Adrenal gland (tissue), 12 donors: ENCODE data around the gene ABCC3. TPM values are rescaled to one million over a fixed set of nuclear protein-coding genes. Genes with fewer than 3 reads are reported as not detected.

Source experiments
- DNase-seq, 7 donors: peaks; one replicate each; pipeline ENCODE4 v3.0.0-alpha.2; 2019 to 2020
- H3K27ac ChIP-seq, 5 donors: fragments of 200-600 bp; sonication (generic) in 4 of 5; 1 replicate in 3 of 5; 2 replicates in 2 of 5; pipeline versions ENCODE4 v1.5.1 to v1.8.0; 2016 to 2020; ENCODE audit warnings: mild to moderate bottlenecking in 1 of 5
- H3K27me3 ChIP-seq: fragments of 200-600 bp; 2 replicates; pipeline ENCODE4 v1.8.0; 2021
- H3K36me3 ChIP-seq, 2 donors: fragments of 200-600 bp; replicated peaks in 1 of 2; 1 replicate in 1 of 2; 2 replicates in 1 of 2; pipeline versions ENCODE4 v1.5.1 to v1.8.0; 2018 to 2022
- H3K4me1 ChIP-seq, 2 donors: fragments of 200-600 bp; replicated peaks in 1 of 2; 1 replicate in 1 of 2; 2 replicates in 1 of 2; pipeline versions ENCODE4 v1.5.1 to v1.8.0; 2018 to 2021
- H3K4me3 ChIP-seq, 4 donors: fragments of 200-600 bp; sonication (generic) in 3 of 4; one replicate each; pipeline ENCODE4 v1.5.1; 2016 to 2018
- H3K9me3 ChIP-seq, 3 donors: fragments of 200-600 bp; sonication (generic) in 1 of 3; replicated peaks in 1 of 3; 1 replicate in 2 of 3; 2 replicates in 1 of 3; pipeline versions ENCODE4 v1.5.1 to v1.8.0; 2016 to 2021
- CTCF ChIP-seq, 6 experiments: fragments of 450-650 bp in 4 of 6; fragments of 200-600 bp in 2 of 6; sonication (generic) in 1 of 6; IDR thresholded peaks; 1 replicate in 5 of 6; 2 replicates in 1 of 6; pipeline versions ENCODE4 v1.5.1 to v1.8.0; 2016 to 2021; ENCODE audit warnings: antibody characterized with exemption in 6 of 6, mild to moderate bottlenecking in 2 of 6, moderate library complexity in 1 of 6
- POLR2A ChIP-seq, 2 donors: fragments of 450-650 bp; IDR thresholded peaks; one replicate each; pipeline ENCODE4 v1.6.1; 2017; ENCODE audit warnings: antibody characterized with exemption in 2 of 2, mild to moderate bottlenecking in 2 of 2, moderate library complexity in 1 of 2
- WGBS, 4 donors: extraction: QIAGEN DNeasy Blood & Tissue Kit in 2 of 4; methylation state at CpG; one replicate each; pipeline versions ENCODE4 v1.1.5 to v1.1.7; 2013 to 2017; 5-methylcytosine and 5-hydroxymethylcytosine counted together
- intact Hi-C, 2 donors: fragments of 100-400 bp; cut with DNase I; formaldehyde crosslinking; loops; one replicate each; pipeline versions ENCODE4 v1.14.1 to v1.15.0; 2022 to 2023
- polyA plus RNA-seq, 3 donors: library from polyadenylated mRNA; stranded (reverse); fragments of 200-250 nt in 2 of 3; fragments of 350-450 nt in 1 of 3; fragmentation: Illumina TruSeq in 1 of 3; extraction: RNeasy Lipid Tissue Mini Kit (QIAGEN cat#74804) in 1 of 3; gene quantifications; one replicate each; pipeline ENCODE4 v1.2.3, GENCODE V29; 2013 to 2014
- total RNA-seq, 9 donors: library from RNA; depleted of rRNA in 4 of 9; stranded (reverse); fragments of >200 nt in 4 of 9; fragments of 120-200 nt in 1 of 9; fragmentation: NEBNext Ultra II Directional in 1 of 9; extraction: Animal tissue kit (Norgen Biotek cat#: 25700) in 1 of 9; gene quantifications; one replicate each; pipeline versions ENCODE4 v1.1.0 to v1.2.4, GENCODE V29; 2013 to 2023
- donor health status: healthy with polysubstance abuse.
- donor health status: Bipolar disorder and iron deficiency.
- donor health status: DM: yes; HTN: yes; CAD: no.
- donor health status: DM: no; HTN: no; CAD: no.
- donor health status: DM: no; HTN: no; CAD: no.
- donor health status: DM: yes; HTN: yes; CAD: no.

The ABCC3 gene
- total and polyA plus RNA-seq, 12 donors = 7.2 to 448 (median 262) TPM

- no peaks in the 10 kb centered on the region for H3K27me3 ChIP-seq
- WGBS, 4 donors = 61 to 73% (median 69%) methylated on average over 4 to 7 of the region's 7 CpGs
- peak overlapping the region; percentile 12 to 90 (median 82) for H3K27ac ChIP-seq
- TF ChIP-seq CTCF (IDR thresholded peaks at IDR 0.05) = no peak
- TF ChIP-seq POLR2A (IDR thresholded peaks at IDR 0.05) = no peak
- H3K4me3 ChIP-seq = no peak overlapping the region
- no peaks in the 10 kb centered on the region for H3K9me3 ChIP-seq
- H3K4me1 ChIP-seq = peaks cover 65 to 66% of the 10 kb centered on the region in 2 donors
- DNase-seq = no peak
- intact Hi-C loops = no loop called here
- no peaks in the 10 kb centered on the region for H3K36me3 ChIP-seq
Measured at GRCh38 chr17:50636804-50637195, 2.1 kb downstream of the ABCC3 start.

GRCh38 chr17:50637829-50638605 is 3.3 kb downstream of the ABCC3 start:
- Histone ChIP-seq H3K36me3 (no peaks in the 10 kb centered on the region), H3K27ac (peak overlapping the region; percentile 33 to 90 (median 82)), H3K9me3 (no peaks in the 10 kb centered on the region), H3K27me3 (no peaks in the 10 kb centered on the region), H3K4me1 (peaks cover 78% of the 10 kb centered on the region in 2 donors), H3K4me3 (no peak overlapping the region)
- intact Hi-C loops = no loop called here
- 59 to 77% (median 68%) methylated on average over 7 of the region's 7 CpGs for WGBS, 4 donors
- TF ChIP-seq CTCF (IDR thresholded peaks at IDR 0.05) (no peak), POLR2A (IDR thresholded peaks at IDR 0.05) (no peak)
- no peak for DNase-seq

- Histone ChIP-seq H3K36me3 (no peaks in the 10 kb centered on the region), H3K4me3 (no peak overlapping the region), H3K9me3 (no peaks in the 10 kb centered on the region), H3K4me1 (peaks cover 83% of the 10 kb centered on the region in 2 donors), H3K27me3 (no peaks in the 10 kb centered on the region), H3K27ac (peak overlapping the region; percentile 33 to 90 (median 82))
- WGBS, 4 donors = 33 to 54% (median 47%) methylated on average over 1 to 2 of the region's 2 CpGs
- intact Hi-C loops = no loop called here
- TF ChIP-seq CTCF (IDR thresholded peaks at IDR 0.05) = no peak
- TF ChIP-seq POLR2A (IDR thresholded peaks at IDR 0.05) = no peak
- no peak for DNase-seq
Measured at GRCh38 chr17:50638606-50638965, 3.9 kb downstream of the ABCC3 start.

GRCh38 chr17:50638966-50639713 is 4.5 kb downstream of the ABCC3 start:
- no peaks in the 10 kb centered on the region for H3K27me3 ChIP-seq
- TF ChIP-seq POLR2A (IDR thresholded peaks at IDR 0.05) = peak in 1 of 2 donors; percentile 55
- no peak for TF ChIP-seq CTCF (IDR thresholded peaks at IDR 0.05)
- peak overlapping the region in 1 of 4 donors; percentile 30 for H3K4me3 ChIP-seq
- intact Hi-C loops = no loop called here
- H3K36me3 ChIP-seq = no peaks in the 10 kb centered on the region
- H3K27ac ChIP-seq = peak overlapping the region; percentile 34 to 90 (median 82)
- peak; percentile 93 to 100 (median 99) for DNase-seq
- peaks cover 85 to 86% of the 10 kb centered on the region in 2 donors for H3K4me1 ChIP-seq
- WGBS, 4 donors = 5 to 7% (median 6%) methylated on average over 8 to 9 of the region's 9 CpGs
- no peaks in the 10 kb centered on the region for H3K9me3 ChIP-seq
